Endothelial cell (in vitro differentiated cells): Measurements from ENCODE around the gene MAN1A1. TPM values are rescaled to one million over a fixed set of nuclear protein-coding genes. Genes with fewer than 3 reads are reported as not detected.
"Not testable (repeated sequence)": the region's sequence is repeated elsewhere in the genome, so short reads cannot be mapped to it uniquely, and the experiment has no call there.

Source experiments
- DNase-seq: peaks from one replicate; pipeline ENCODE4 v3.0.0; 2021; ENCODE audit warnings: low spot score
- H3K27ac Mint-ChIP-seq: one replicate; pipeline ENCODE4 v1.8.0; 2021; ENCODE audit warnings: mixed read lengths, inconsistent platforms; ENCODE audit not compliant: unreplicated experiment
- H3K27me3 Mint-ChIP-seq: one replicate; pipeline ENCODE4 v1.8.0; 2021; ENCODE audit warnings: mild to moderate bottlenecking, moderate library complexity, mixed read lengths, inconsistent platforms; ENCODE audit not compliant: unreplicated experiment
- H3K36me3 Mint-ChIP-seq: one replicate; pipeline ENCODE4 v1.8.0; 2021; ENCODE audit warnings: mild to moderate bottlenecking, low read depth, mixed read lengths, inconsistent platforms; ENCODE audit not compliant: unreplicated experiment
- H3K4me1 Mint-ChIP-seq: one replicate; pipeline ENCODE4 v1.8.0; 2021; ENCODE audit warnings: mild to moderate bottlenecking, mixed read lengths, inconsistent platforms; ENCODE audit not compliant: unreplicated experiment
- H3K4me3 Mint-ChIP-seq: one replicate; pipeline ENCODE4 v1.8.0; 2021; ENCODE audit warnings: mild to moderate bottlenecking, mixed read lengths, inconsistent platforms; ENCODE audit not compliant: unreplicated experiment
- H3K9me3 Mint-ChIP-seq: one replicate; pipeline ENCODE4 v1.8.0; 2021; ENCODE audit warnings: mixed read lengths, inconsistent platforms; ENCODE audit not compliant: unreplicated experiment
- CTCF ChIP-seq: fragments of 200-600 bp; sonication (generic); IDR thresholded peaks from one replicate; pipeline ENCODE4 v1.5.0; 2021; ENCODE audit warnings: antibody characterized with exemption; ENCODE audit not compliant: unreplicated experiment
- total RNA-seq: library from RNA; stranded (reverse); fragmentation: NEBNext Ultra II Directional; extraction: Animal tissue kit (Norgen Biotek cat#: 25700); gene quantifications from one replicate; pipeline ENCODE4 v1.2.1, GENCODE V29; 2021; ENCODE audit not compliant: unreplicated experiment

Gene MAN1A1
- total RNA-seq, 1 donor from 2014 or later = 34.4 TPM

- H3K36me3 Mint-ChIP-seq = no peaks in the 10 kb centered on the region
- H3K9me3 Mint-ChIP-seq = no peaks in the 10 kb centered on the region
- H3K27me3 Mint-ChIP-seq = peaks cover 1% of the 10 kb centered on the region
- no peak for DNase-seq
- no peak for TF ChIP-seq CTCF
- H3K4me3 Mint-ChIP-seq = no peak overlapping the region
- no peaks in the 10 kb centered on the region for H3K4me1 Mint-ChIP-seq
- H3K27ac Mint-ChIP-seq = no peak overlapping the region
Measured at GRCh38 chr6:119379809-119380208, 30.2 kb upstream of the MAN1A1 start.

GRCh38 chr6:119377043-119377442 lies 27.5 kb upstream of the MAN1A1 start:
- H3K4me3 Mint-ChIP-seq, DNase-seq, H3K36me3 Mint-ChIP-seq, H3K4me1 Mint-ChIP-seq, H3K27me3 Mint-ChIP-seq, H3K27ac Mint-ChIP-seq, H3K9me3 Mint-ChIP-seq: not testable (repeated sequence)

GRCh38 chr6:119370080-119370479 lies 20.5 kb upstream of the MAN1A1 start:
- Mint-ChIP-seq H3K27ac (no peak overlapping the region), H3K27me3 (peaks cover under 1% of the 10 kb centered on the region), H3K4me1 (no peaks in the 10 kb centered on the region), H3K36me3 (peaks cover 4% of the 10 kb centered on the region), H3K4me3 (no peak overlapping the region), H3K9me3 (no peaks in the 10 kb centered on the region)
- DNase-seq = no peak
- TF ChIP-seq CTCF = no peak

GRCh38 chr6:119368921-119369320 lies 19.4 kb upstream of the MAN1A1 start:
- Mint-ChIP-seq H3K9me3 (no peaks in the 10 kb centered on the region), H3K36me3 (peaks cover 6% of the 10 kb centered on the region)

GRCh38 chr6:119361209-119361608 lies 11.6 kb upstream of the MAN1A1 start:
- H3K27me3 Mint-ChIP-seq = no peaks in the 10 kb centered on the region
- H3K36me3 Mint-ChIP-seq = peaks cover 6% of the 10 kb centered on the region
- no peak for DNase-seq
- H3K27ac Mint-ChIP-seq = no peak overlapping the region
- no peaks in the 10 kb centered on the region for H3K9me3 Mint-ChIP-seq
- no peak overlapping the region for H3K4me3 Mint-ChIP-seq
- TF ChIP-seq CTCF = no peak
- no peaks in the 10 kb centered on the region for H3K4me1 Mint-ChIP-seq

More at GRCh38 chr6:119368921-119369320, 19.4 kb upstream of the MAN1A1 start:
- no peak for DNase-seq
- H3K4me3 Mint-ChIP-seq = no peak overlapping the region
- no peak for TF ChIP-seq CTCF
- H3K27me3 Mint-ChIP-seq = no peaks in the 10 kb centered on the region
- H3K4me1 Mint-ChIP-seq = no peaks in the 10 kb centered on the region
- H3K27ac Mint-ChIP-seq = no peak overlapping the region
